Gastrocnemius medialis (tissue), 4 donors: Measurements from ENCODE around the gene POLA1.

Source experiments
- POLR2A ChIP-seq, 2 donors: fragments of 450-650 bp; IDR thresholded peaks; one replicate each; pipeline ENCODE4 v1.6.1; 2017; ENCODE audit warnings: antibody characterized with exemption in 2 of 2, mild to moderate bottlenecking in 2 of 2, moderate library complexity in 2 of 2
- TF ChIP-seq, protein P1 (sequence below), 5 experiments: fragments of 450-650 bp in 3 of 5; fragments of 200-600 bp in 2 of 5; sonication (generic) in 2 of 5; IDR thresholded peaks in 4 of 5; conservative IDR thresholded peaks in 1 of 5; 1 replicate in 4 of 5; 2 replicates in 1 of 5; pipeline ENCODE4 v1.5.1; 2016 to 2019; ENCODE audit warnings: antibody characterized with exemption in 5 of 5, mild to moderate bottlenecking in 3 of 5, moderate library complexity in 3 of 5

DNA sequence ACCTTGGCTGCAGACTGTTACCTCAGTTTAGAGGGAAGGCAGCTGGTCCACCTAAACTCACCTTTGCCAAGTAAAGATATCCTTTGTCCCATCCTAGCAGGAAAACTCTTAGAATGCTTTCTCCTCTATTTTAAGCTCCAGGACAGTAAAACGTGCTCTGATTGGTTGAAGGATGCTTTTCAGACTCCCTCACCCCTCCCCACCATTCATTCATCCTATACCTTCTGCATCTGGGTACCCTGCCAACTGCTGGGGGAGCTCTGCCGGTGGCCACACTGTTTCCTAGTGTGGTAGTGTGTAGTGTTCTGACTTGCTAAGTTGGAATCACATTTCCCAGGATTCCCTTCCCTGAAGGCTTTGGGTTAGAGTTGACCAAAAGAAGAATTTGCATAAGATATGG, 20.3 kb upstream of the POLA1 start:
- TF ChIP-seq, protein P1, sequence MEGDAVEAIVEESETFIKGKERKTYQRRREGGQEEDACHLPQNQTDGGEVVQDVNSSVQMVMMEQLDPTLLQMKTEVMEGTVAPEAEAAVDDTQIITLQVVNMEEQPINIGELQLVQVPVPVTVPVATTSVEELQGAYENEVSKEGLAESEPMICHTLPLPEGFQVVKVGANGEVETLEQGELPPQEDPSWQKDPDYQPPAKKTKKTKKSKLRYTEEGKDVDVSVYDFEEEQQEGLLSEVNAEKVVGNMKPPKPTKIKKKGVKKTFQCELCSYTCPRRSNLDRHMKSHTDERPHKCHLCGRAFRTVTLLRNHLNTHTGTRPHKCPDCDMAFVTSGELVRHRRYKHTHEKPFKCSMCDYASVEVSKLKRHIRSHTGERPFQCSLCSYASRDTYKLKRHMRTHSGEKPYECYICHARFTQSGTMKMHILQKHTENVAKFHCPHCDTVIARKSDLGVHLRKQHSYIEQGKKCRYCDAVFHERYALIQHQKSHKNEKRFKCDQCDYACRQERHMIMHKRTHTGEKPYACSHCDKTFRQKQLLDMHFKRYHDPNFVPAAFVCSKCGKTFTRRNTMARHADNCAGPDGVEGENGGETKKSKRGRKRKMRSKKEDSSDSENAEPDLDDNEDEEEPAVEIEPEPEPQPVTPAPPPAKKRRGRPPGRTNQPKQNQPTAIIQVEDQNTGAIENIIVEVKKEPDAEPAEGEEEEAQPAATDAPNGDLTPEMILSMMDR (IDR thresholded peaks at IDR 0.05 in 4 of 5, conservative IDR thresholded peaks at IDR 0.05 in 1 of 5): no peak
- TF ChIP-seq POLR2A (IDR thresholded peaks at IDR 0.05): no peak
